GM12878 (cell line): ENCODE measurements around the gene LGALS9B.
"Not testable (repeated sequence)": the region's sequence is repeated elsewhere in the genome, so short reads cannot be mapped to it uniquely, and the experiment has no call there.

Source experiments
- BMI1 ChIP-seq: fragments of 450-650 bp; IDR thresholded peaks from 2 replicates; pipeline ENCODE4 v1.6.1; 2016; ENCODE audit warnings: mild to moderate bottlenecking, moderate library complexity, borderline replicate concordance
- CHD4 ChIP-seq: fragments of 200-600 bp; sonication (generic); IDR thresholded peaks from 2 replicates; pipeline ENCODE4 v1.6.1; 2016; ENCODE audit warnings: mild to moderate bottlenecking
- EZH2 ChIP-seq: IDR thresholded peaks from 2 replicates; pipeline ENCODE4 v1.6.1; 2012; ENCODE audit warnings: low read depth, mild to moderate bottlenecking, control low read depth, inconsistent platforms, low read length, borderline replicate concordance; ENCODE audit not compliant: control insufficient read depth
- NR2C1 ChIP-seq: fragments of 450-650 bp; IDR thresholded peaks from 2 replicates; pipeline ENCODE4 v1.6.1; 2017; ENCODE audit warnings: antibody characterized with exemption, mild to moderate bottlenecking, moderate library complexity
- POLR2A ChIP-seq: IDR thresholded peaks from 2 replicates; pipeline ENCODE4 v1.6.1; 2011; ENCODE audit warnings: low read depth, mild to moderate bottlenecking, low read length
- SPI1 ChIP-seq: IDR thresholded peaks from 2 replicates; pipeline ENCODE4 v1.6.1; 2011; ENCODE audit warnings: low read depth, mild to moderate bottlenecking, low read length, moderate library complexity, borderline replicate concordance; ENCODE audit not compliant: insufficient read depth
- STAT3 ChIP-seq: IDR thresholded peaks from 2 replicates; pipeline ENCODE4 v1.6.1; 2011; ENCODE audit warnings: low read depth, low read length, improper control_type of control experiment
- TARDBP ChIP-seq: IDR thresholded peaks from 2 replicates; pipeline ENCODE4 v1.6.1; 2016; ENCODE audit warnings: borderline replicate concordance
- ZSCAN29 ChIP-seq: fragments of 450-650 bp; IDR thresholded peaks from 2 replicates; pipeline ENCODE4 v1.6.1; 2017; ENCODE audit warnings: mild to moderate bottlenecking, moderate library complexity
- TF ChIP-seq, protein P1 (sequence below): IDR thresholded peaks from 2 replicates; pipeline ENCODE4 v1.6.1; 2011; ENCODE audit warnings: low read depth, low read length, improper control_type of control experiment, borderline replicate concordance
- TF ChIP-seq, protein P2 (sequence below): fragments of 450-650 bp; IDR thresholded peaks from 2 replicates; pipeline ENCODE4 v1.6.1; 2016; ENCODE audit warnings: mild to moderate bottlenecking, moderate library complexity, borderline replicate concordance
- TF ChIP-seq, protein P3 (sequence below), 3 experiments: IDR thresholded peaks in 2 of 3; conservative IDR thresholded peaks in 1 of 3; 2 replicates each; pipeline ENCODE4 v1.5.1; 2011; ENCODE audit warnings: low read depth in 3 of 3, low read length in 3 of 3, mild to moderate bottlenecking in 3 of 3, control low read depth in 2 of 3, moderate library complexity in 2 of 3, inconsistent platforms in 1 of 3, mixed read lengths in 1 of 3; ENCODE audit not compliant: control insufficient read depth in 2 of 3, insufficient read depth in 1 of 3; ENCODE audit errors: extremely low read depth in 1 of 3

- TF ChIP-seq, protein P1, sequence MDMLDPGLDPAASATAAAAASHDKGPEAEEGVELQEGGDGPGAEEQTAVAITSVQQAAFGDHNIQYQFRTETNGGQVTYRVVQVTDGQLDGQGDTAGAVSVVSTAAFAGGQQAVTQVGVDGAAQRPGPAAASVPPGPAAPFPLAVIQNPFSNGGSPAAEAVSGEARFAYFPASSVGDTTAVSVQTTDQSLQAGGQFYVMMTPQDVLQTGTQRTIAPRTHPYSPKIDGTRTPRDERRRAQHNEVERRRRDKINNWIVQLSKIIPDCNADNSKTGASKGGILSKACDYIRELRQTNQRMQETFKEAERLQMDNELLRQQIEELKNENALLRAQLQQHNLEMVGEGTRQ = not testable (repeated sequence)
- TF ChIP-seq STAT3, POLR2A, EZH2, SPI1, TARDBP, BMI1, NR2C1, CHD4, ZSCAN29: not testable (repeated sequence)
- TF ChIP-seq, protein P2, sequence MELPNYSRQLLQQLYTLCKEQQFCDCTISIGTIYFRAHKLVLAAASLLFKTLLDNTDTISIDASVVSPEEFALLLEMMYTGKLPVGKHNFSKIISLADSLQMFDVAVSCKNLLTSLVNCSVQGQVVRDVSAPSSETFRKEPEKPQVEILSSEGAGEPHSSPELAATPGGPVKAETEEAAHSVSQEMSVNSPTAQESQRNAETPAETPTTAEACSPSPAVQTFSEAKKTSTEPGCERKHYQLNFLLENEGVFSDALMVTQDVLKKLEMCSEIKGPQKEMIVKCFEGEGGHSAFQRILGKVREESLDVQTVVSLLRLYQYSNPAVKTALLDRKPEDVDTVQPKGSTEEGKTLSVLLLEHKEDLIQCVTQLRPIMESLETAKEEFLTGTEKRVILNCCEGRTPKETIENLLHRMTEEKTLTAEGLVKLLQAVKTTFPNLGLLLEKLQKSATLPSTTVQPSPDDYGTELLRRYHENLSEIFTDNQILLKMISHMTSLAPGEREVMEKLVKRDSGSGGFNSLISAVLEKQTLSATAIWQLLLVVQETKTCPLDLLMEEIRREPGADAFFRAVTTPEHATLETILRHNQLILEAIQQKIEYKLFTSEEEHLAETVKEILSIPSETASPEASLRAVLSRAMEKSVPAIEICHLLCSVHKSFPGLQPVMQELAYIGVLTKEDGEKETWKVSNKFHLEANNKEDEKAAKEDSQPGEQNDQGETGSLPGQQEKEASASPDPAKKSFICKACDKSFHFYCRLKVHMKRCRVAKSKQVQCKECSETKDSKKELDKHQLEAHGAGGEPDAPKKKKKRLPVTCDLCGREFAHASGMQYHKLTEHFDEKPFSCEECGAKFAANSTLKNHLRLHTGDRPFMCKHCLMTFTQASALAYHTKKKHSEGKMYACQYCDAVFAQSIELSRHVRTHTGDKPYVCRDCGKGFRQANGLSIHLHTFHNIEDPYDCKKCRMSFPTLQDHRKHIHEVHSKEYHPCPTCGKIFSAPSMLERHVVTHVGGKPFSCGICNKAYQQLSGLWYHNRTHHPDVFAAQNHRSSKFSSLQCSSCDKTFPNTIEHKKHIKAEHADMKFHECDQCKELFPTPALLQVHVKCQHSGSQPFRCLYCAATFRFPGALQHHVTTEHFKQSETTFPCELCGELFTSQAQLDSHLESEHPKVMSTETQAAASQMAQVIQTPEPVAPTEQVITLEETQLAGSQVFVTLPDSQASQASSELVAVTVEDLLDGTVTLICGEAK = not testable (repeated sequence)
- TF ChIP-seq, protein P3, sequence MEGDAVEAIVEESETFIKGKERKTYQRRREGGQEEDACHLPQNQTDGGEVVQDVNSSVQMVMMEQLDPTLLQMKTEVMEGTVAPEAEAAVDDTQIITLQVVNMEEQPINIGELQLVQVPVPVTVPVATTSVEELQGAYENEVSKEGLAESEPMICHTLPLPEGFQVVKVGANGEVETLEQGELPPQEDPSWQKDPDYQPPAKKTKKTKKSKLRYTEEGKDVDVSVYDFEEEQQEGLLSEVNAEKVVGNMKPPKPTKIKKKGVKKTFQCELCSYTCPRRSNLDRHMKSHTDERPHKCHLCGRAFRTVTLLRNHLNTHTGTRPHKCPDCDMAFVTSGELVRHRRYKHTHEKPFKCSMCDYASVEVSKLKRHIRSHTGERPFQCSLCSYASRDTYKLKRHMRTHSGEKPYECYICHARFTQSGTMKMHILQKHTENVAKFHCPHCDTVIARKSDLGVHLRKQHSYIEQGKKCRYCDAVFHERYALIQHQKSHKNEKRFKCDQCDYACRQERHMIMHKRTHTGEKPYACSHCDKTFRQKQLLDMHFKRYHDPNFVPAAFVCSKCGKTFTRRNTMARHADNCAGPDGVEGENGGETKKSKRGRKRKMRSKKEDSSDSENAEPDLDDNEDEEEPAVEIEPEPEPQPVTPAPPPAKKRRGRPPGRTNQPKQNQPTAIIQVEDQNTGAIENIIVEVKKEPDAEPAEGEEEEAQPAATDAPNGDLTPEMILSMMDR (IDR thresholded peaks at IDR 0.05 in 2 of 3, conservative IDR thresholded peaks at IDR 0.05 in 1 of 3; ENCODE audit: control insufficient read depth in 2 of 3, extremely low read depth in 1 of 3, insufficient read depth in 1 of 3, low read depth in 3 of 3, low read length in 3 of 3) = not testable (repeated sequence)
These were observed 32.2 kb downstream of the LGALS9B start for GRCh38 chr17:20435166-20435565.
